CD4-positive, alpha-beta T cell (primary cell): ENCODE results near the gene CYB5A. TPM values are rescaled to one million over a fixed set of nuclear protein-coding genes. Genes with fewer than 3 reads are reported as not detected.

Source experiments
- ATAC-seq: fragments of 200-7000 bp; cut with Tn5 transposase; one replicate; pipeline ENCODE4 v1.10.0; 2022; ENCODE audit warnings: mild to moderate bottlenecking; ENCODE audit not compliant: poor library complexity
- CTCF ChIA-PET: fragments of 350-600 bp; sonication (Branson Sonifier 250); formaldehyde crosslinking; loops from one replicate; lab custom pipeline; 2021; ENCODE audit warnings: antibody characterized with exemption, inconsistent platforms; lab: Charles Lee
- POLR2A ChIA-PET: fragments of 350-600 bp; sonication (Branson Sonifier 250); formaldehyde crosslinking; loops from one replicate; lab custom pipeline; 2021; ENCODE audit warnings: antibody characterized with exemption, inconsistent platforms; lab: Charles Lee
- DNase-seq, 14 experiments: peaks; one replicate each; pipeline ENCODE4 v3.0.0-alpha.2; 2013 to 2020; ENCODE audit warnings: mixed read lengths in 2 of 14
- H3K27ac ChIP-seq, 2 donors: one replicate each; pipeline versions ENCODE4 v1.5.1 to v1.7.0; 2013; ENCODE audit warnings: low read length in 2 of 2, low read depth in 1 of 2, mild to moderate bottlenecking in 1 of 2
- H3K27me3 ChIP-seq, 2 experiments: 1 replicate in 1 of 2; 2 replicates in 1 of 2; pipeline versions ENCODE4 v1.6.1 to v1.7.0; 2013; ENCODE audit warnings: low read length in 2 of 2, control low read depth in 1 of 2, mild to moderate bottlenecking in 1 of 2, moderate library complexity in 1 of 2; ENCODE audit not compliant: insufficient read depth in 2 of 2, control insufficient read depth in 1 of 2
- H3K36me3 ChIP-seq: one replicate; pipeline ENCODE4 v1.6.1; 2013; ENCODE audit warnings: low read length, control low read depth; ENCODE audit not compliant: insufficient read depth
- H3K4me1 ChIP-seq: one replicate; pipeline ENCODE4 v1.6.1; 2013; ENCODE audit warnings: low read length, control low read depth; ENCODE audit not compliant: insufficient read depth
- H3K4me3 ChIP-seq: one replicate; pipeline ENCODE4 v1.5.1; 2013; ENCODE audit warnings: mild to moderate bottlenecking, low read length, moderate library complexity
- H3K9me3 ChIP-seq, 2 experiments: 1 replicate in 1 of 2; 2 replicates in 1 of 2; pipeline versions ENCODE4 v1.6.1 to v1.7.0; 2013; ENCODE audit warnings: low read length in 2 of 2, mild to moderate bottlenecking in 2 of 2, control low read depth in 1 of 2, moderate library complexity in 1 of 2; ENCODE audit not compliant: control insufficient read depth in 1 of 2, insufficient read depth in 1 of 2
- H3K27ac Mint-ChIP-seq: one replicate; pipeline ENCODE4 v1.8.0; 2020; ENCODE audit warnings: mixed read lengths
- H3K27me3 Mint-ChIP-seq: one replicate; pipeline ENCODE4 v1.8.0; 2021; ENCODE audit warnings: mixed read lengths
- H3K36me3 Mint-ChIP-seq: one replicate; pipeline ENCODE4 v1.8.0; 2021; ENCODE audit warnings: low read depth, mixed read lengths
- H3K4me1 Mint-ChIP-seq: one replicate; pipeline ENCODE4 v1.8.0; 2021; ENCODE audit warnings: low read depth, mixed read lengths
- H3K4me3 Mint-ChIP-seq: one replicate; pipeline ENCODE4 v1.8.0; 2020; ENCODE audit warnings: mild to moderate bottlenecking, mixed read lengths
- H3K9me3 Mint-ChIP-seq: one replicate; pipeline ENCODE4 v1.8.0; 2020; ENCODE audit warnings: mixed read lengths
- intact Hi-C, 2 experiments: fragments of 100-400 bp; cut with DNase I in 1 of 2; cut with micrococcal nuclease in 1 of 2; formaldehyde crosslinking; loops; one replicate each; pipeline versions ENCODE4 v1.15.1 to v1.9.0; 2023 to 2025; cut with DNase I, micrococcal nuclease
- total RNA-seq, 174 experiments: library from RNA in 2 of 174; stranded (reverse) in 2 of 174; gene quantifications; one replicate each; pipeline ENCODE4 v1.2.3 and lab custom pipeline; 2021 to 2026
- TF ChIP-seq, protein P1 (sequence below): fragments of 200-600 bp; IDR thresholded peaks from one replicate; pipeline ENCODE4 v1.8.0; 2022; ENCODE audit warnings: antibody characterized with exemption, mild to moderate bottlenecking

CYB5A gene
- total RNA-seq, 2 experiments from 2014 or later: 3.7 to 4.1 TPM

DNA sequence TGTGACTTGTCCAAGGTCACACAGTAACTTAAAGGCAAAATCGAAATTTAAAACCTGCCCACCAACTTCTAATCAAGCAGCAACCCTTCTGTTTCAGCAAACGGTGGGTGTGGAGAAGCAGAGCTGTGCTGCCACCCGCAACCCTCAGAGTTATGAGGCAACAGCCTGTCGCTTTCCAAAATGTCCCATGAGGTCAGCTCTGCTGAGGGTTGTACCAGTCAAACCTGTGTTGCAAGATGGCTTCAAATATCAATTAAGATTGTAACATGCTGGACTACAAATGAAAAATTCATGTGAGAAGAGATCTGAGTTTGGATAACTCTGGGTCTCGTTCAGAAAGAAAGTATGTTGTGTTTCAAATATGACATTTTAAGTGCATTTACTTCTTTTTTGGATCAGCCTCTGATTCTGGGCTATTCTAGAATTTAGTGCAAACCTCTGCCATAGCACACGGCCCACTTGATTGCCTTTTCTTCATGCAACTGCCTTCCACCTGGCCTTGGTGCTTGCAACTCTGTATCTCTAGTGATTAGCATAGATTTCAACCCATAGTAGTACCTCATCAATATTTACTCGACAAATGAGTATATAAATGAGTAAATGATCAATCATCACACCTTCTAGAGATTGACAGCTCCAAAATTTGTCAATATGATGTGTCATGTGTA lies 74.2 kb downstream of the CYB5A start:
- Histone ChIP-seq H3K4me1 (no peaks in the 10 kb centered on the region), H3K27me3 (peaks cover 0 to 6% of the 10 kb centered on the region in 2 experiments), H3K9me3 (no peaks in the 10 kb centered on the region), H3K4me3 (no peak overlapping the region), H3K36me3 (no peaks in the 10 kb centered on the region), H3K27ac (no peak overlapping the region)
- DNase-seq: no peak
- no peak for ATAC-seq
- H3K36me3 Mint-ChIP-seq: no peaks in the 10 kb centered on the region
- no peaks in the 10 kb centered on the region for H3K4me1 Mint-ChIP-seq
- H3K4me3 Mint-ChIP-seq: no peak overlapping the region
- TF ChIP-seq, protein P1, sequence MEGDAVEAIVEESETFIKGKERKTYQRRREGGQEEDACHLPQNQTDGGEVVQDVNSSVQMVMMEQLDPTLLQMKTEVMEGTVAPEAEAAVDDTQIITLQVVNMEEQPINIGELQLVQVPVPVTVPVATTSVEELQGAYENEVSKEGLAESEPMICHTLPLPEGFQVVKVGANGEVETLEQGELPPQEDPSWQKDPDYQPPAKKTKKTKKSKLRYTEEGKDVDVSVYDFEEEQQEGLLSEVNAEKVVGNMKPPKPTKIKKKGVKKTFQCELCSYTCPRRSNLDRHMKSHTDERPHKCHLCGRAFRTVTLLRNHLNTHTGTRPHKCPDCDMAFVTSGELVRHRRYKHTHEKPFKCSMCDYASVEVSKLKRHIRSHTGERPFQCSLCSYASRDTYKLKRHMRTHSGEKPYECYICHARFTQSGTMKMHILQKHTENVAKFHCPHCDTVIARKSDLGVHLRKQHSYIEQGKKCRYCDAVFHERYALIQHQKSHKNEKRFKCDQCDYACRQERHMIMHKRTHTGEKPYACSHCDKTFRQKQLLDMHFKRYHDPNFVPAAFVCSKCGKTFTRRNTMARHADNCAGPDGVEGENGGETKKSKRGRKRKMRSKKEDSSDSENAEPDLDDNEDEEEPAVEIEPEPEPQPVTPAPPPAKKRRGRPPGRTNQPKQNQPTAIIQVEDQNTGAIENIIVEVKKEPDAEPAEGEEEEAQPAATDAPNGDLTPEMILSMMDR: no peak
- peaks cover 28% of the 10 kb centered on the region for H3K27me3 Mint-ChIP-seq
- intact Hi-C loops: no loop called here
- H3K9me3 Mint-ChIP-seq: no peaks in the 10 kb centered on the region
- ChIA-PET CTCF (no interaction called here), POLR2A (no interaction called here)
- H3K27ac Mint-ChIP-seq: no peak overlapping the region

DNA sequence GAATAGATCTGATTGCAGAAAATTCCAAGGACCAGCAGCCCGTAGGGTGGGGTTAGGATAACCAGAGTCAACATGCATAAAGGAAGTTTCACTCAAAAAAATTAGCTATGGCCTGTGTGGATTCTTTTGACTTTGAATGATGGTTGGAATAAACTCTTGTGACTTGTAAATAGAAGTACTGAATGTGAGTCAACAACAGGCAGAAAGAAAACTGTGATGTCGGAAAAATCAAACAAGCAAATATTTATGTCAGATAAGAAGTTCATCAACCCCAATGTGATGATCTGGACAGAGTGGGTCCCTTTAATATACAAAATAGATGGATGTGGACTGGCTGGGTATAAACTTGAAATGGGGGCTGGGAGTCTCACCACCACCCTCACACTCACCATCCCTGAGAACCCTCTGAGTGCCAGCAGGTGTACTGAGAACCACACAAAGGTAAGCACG lies 75.1 kb downstream of the CYB5A start:
- Mint-ChIP-seq H3K4me3 (no peak overlapping the region), H3K27ac (no peak overlapping the region), H3K36me3 (no peaks in the 10 kb centered on the region), H3K9me3 (no peaks in the 10 kb centered on the region), H3K27me3 (peaks cover 31% of the 10 kb centered on the region), H3K4me1 (no peaks in the 10 kb centered on the region)
- no peak overlapping the region for H3K27ac ChIP-seq
- TF ChIP-seq, protein P1: no peak
- ChIA-PET CTCF (no interaction called here), POLR2A (no interaction called here)
- H3K36me3 ChIP-seq: no peaks in the 10 kb centered on the region
- no peak for ATAC-seq
- no peaks in the 10 kb centered on the region for H3K9me3 ChIP-seq
- H3K4me1 ChIP-seq: no peaks in the 10 kb centered on the region
- peaks cover 0 to 6% of the 10 kb centered on the region in 2 experiments for H3K27me3 ChIP-seq
- H3K4me3 ChIP-seq: no peak overlapping the region
- intact Hi-C loops: no loop called here
- no peak for DNase-seq

DNA sequence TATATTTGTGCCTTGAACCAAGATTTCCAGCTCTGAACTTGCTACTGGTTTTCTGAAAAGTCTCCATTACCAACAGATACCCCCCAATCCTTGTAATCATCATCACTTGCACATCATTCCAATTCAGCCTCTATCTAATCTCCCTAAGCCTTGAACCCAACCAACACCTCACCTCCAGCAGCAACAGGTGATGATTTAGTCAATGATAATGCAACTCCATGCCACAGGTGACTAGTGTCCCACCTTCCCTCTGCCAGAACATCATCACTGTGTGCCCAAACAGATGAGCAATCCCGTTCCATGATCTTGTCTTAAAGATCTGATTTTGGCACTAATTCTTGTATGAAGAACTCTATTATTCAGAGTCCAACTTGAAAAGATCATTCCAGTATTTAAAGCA lies 75.9 kb downstream of the CYB5A start:
- H3K9me3 ChIP-seq: no peaks in the 10 kb centered on the region
- Mint-ChIP-seq H3K36me3 (no peaks in the 10 kb centered on the region), H3K27ac (no peak overlapping the region), H3K4me3 (no peak overlapping the region), H3K9me3 (no peaks in the 10 kb centered on the region), H3K27me3 (peaks cover 31% of the 10 kb centered on the region), H3K4me1 (no peaks in the 10 kb centered on the region)
- no peak overlapping the region for H3K4me3 ChIP-seq
- no peak for ATAC-seq
- intact Hi-C loops: no loop called here
- no peaks in the 10 kb centered on the region for H3K4me1 ChIP-seq
- ChIA-PET CTCF (no interaction called here), POLR2A (no interaction called here)
- TF ChIP-seq, protein P1: no peak
- DNase-seq: no peak
- no peaks in the 10 kb centered on the region for H3K36me3 ChIP-seq
- H3K27me3 ChIP-seq: peaks cover 0 to 6% of the 10 kb centered on the region in 2 experiments
- no peak overlapping the region for H3K27ac ChIP-seq
